K562 (cell line): ENCODE measurements around the gene SYVN1. TPM values are rescaled to one million over a fixed set of nuclear protein-coding genes. Genes with fewer than 3 reads are reported as not detected.

ENCODE experiments used
- CCNT2 ChIP-seq: IDR thresholded peaks from 2 replicates; pipeline ENCODE4 v1.6.1; 2011; ENCODE audit warnings: borderline replicate concordance, low read depth, mild to moderate bottlenecking, moderate library complexity, mixed read lengths, low read length; ENCODE audit not compliant: insufficient read length; ENCODE audit errors: extremely low read depth
- E2F5 ChIP-seq: sonication (generic); formaldehyde crosslinking; IDR thresholded peaks from 2 replicates; pipeline ENCODE4 v1.8.0; 2022; ENCODE audit warnings: mild to moderate bottlenecking, missing genetic modification reagents
- ILF3 ChIP-seq: fragments of 450-650 bp; IDR thresholded peaks from 2 replicates; pipeline ENCODE4 v1.6.1; 2018; ENCODE audit warnings: antibody characterized with exemption, mild to moderate bottlenecking, moderate library complexity, borderline replicate concordance
- KDM4B ChIP-seq, 2 experiments: fragments of 450-650 bp in 1 of 2; sonication (generic) in 1 of 2; IDR thresholded peaks; 2 replicates each; pipeline ENCODE4 v1.6.1; 2016 to 2017; ENCODE audit warnings: borderline replicate concordance in 2 of 2, antibody characterized with exemption in 1 of 2, low read depth in 1 of 2, mild to moderate bottlenecking in 1 of 2
- MTA3 ChIP-seq: fragments of 450-650 bp; formaldehyde crosslinking; IDR thresholded peaks from 2 replicates; pipeline ENCODE4 v1.6.1; 2017; ENCODE audit warnings: mild to moderate bottlenecking, borderline replicate concordance
- NKRF ChIP-seq: fragments of 450-650 bp; IDR thresholded peaks from 2 replicates; pipeline ENCODE4 v1.6.1; 2016; ENCODE audit warnings: borderline replicate concordance
- POLR2A ChIP-seq: fragments of 450-650 bp; conservative IDR thresholded peaks from 2 replicates; pipeline ENCODE4 v1.6.1; 2016
- POLR2AphosphoS2 ChIP-seq: IDR thresholded peaks from 2 replicates; pipeline ENCODE4 v1.6.1; 2012; ENCODE audit warnings: low read length, improper control_type of control experiment
- TOE1 ChIP-seq, 2 experiments: fragments of 450-650 bp in 1 of 2; sonication (generic) in 1 of 2; formaldehyde crosslinking in 1 of 2; IDR thresholded peaks; 2 replicates each; pipeline versions ENCODE4 v1.7.1 to v1.8.0; 2016 to 2022; ENCODE audit warnings: borderline replicate concordance in 2 of 2, mild to moderate bottlenecking in 2 of 2, antibody characterized with exemption in 1 of 2, inconsistent platforms in 1 of 2, low read depth in 1 of 2, missing genetic modification reagents in 1 of 2, moderate library complexity in 1 of 2
- UBTF ChIP-seq, 2 experiments: IDR thresholded peaks; 2 replicates each; pipeline ENCODE4 v1.6.1; 2012; ENCODE audit warnings: improper control_type of control experiment in 2 of 2, low read depth in 2 of 2, low read length in 2 of 2, borderline replicate concordance in 1 of 2
- ZNF407 ChIP-seq: fragments of 450-650 bp; IDR thresholded peaks from 2 replicates; pipeline ENCODE4 v1.6.1; 2016; ENCODE audit warnings: low read depth
- polyA plus RNA-seq, 8 experiments: library from polyadenylated mRNA; depleted of rRNA in 4 of 8; stranded (reverse) in 5 of 8; unstranded in 3 of 8; fragments of >200 nt; fragmentation: Nextera tagmentation in 2 of 8; fragmentation: Illumina TruSeq in 1 of 8; extraction: Ambion mirVana in 2 of 8; extraction: Trizol in 1 of 8; gene quantifications; 2 replicates each; pipeline versions ENCODE4 v1.2.1 to v1.2.3, GENCODE V29; 2011 to 2014; ENCODE audit warnings: inconsistent platforms in 1 of 8, missing spikeins in 1 of 8
- total RNA-seq, 7 experiments: library from RNA; depleted of rRNA in 6 of 7; stranded (reverse); fragments of >200 nt in 6 of 7; fragmentation: Illumina TruSeq in 2 of 7; extraction: Trizol in 2 of 7; gene quantifications; 2 replicates each; pipeline versions ENCODE4 v1.2.1 to v1.2.3, GENCODE V29; 2011 to 2021; ENCODE audit warnings: low replicate concordance in 1 of 7

The SYVN1 gene
- total and polyA plus RNA-seq, 9 of the 15 experiments (the other 6 are each of a cell fraction or from before 2014, with no cell fraction given), result 0.41 to 47.4 (median 9.9) TPM

- peak; percentile 45; the same call in 1 of the 2 replicates for TF ChIP-seq ZNF407
- peak; percentile 46; the same call in 1 of the 2 replicates for TF ChIP-seq NKRF
- peak; percentile 95 for TF ChIP-seq MTA3
- peak; percentile 29 for TF ChIP-seq CCNT2
- no peak for TF ChIP-seq E2F5 (CRISPR knock-in tag)
- TF ChIP-seq KDM4B (IDR thresholded peaks at IDR 0.05; ENCODE audit: borderline replicate concordance in 2 of 2, low read depth in 1 of 2), result 0 out of 4 replicates have a peak, but pooled peaks of 1 of the 2 experiments have one; percentile 15
- 0 out of 2 replicates have a peak, but pooled peaks have one; percentile 35 for TF ChIP-seq TOE1 (IDR thresholded peaks at IDR 0.05; ENCODE audit: borderline replicate concordance)
- no peak for TF ChIP-seq TOE1 (CRISPR knock-in tag; IDR thresholded peaks at IDR 0.05; ENCODE audit: borderline replicate concordance, low read depth)
- TF ChIP-seq ILF3, result 0 out of 2 replicates have a peak, but pooled peaks have one; percentile 28
- TF ChIP-seq UBTF (IDR thresholded peaks at IDR 0.05; ENCODE audit: borderline replicate concordance in 1 of 2, low read depth in 2 of 2, low read length in 2 of 2), result peak; percentile 82 to 97; a peak in 3 of 4 replicates
- peak; percentile 88 for TF ChIP-seq POLR2A
- peak; percentile 95 for TF ChIP-seq POLR2AphosphoS2
Observed at GRCh38 chr11:65111744-65112545, 22.4 kb downstream of the SYVN1 start, which contains the start of gene TM7SF2 (continued).
